Testis (tissue), 3 donors: ENCODE results near the gene IGFBP6. TPM values are rescaled to one million over a fixed set of nuclear protein-coding genes. Genes with fewer than 3 reads are reported as not detected.

Experiments used
- DNase-seq: peaks from one replicate; pipeline ENCODE4 v3.0.0-alpha.2; 2019
- H3K27ac ChIP-seq, 2 donors: fragments of 200-600 bp; sonication (generic); one replicate each; pipeline ENCODE4 v1.5.1; 2019
- H3K27me3 ChIP-seq: fragments of 200-600 bp; sonication (generic); one replicate; pipeline ENCODE4 v1.5.1; 2019
- H3K36me3 ChIP-seq: fragments of 200-600 bp; sonication (generic); one replicate; pipeline ENCODE4 v1.5.1; 2017; ENCODE audit warnings: low read depth; ENCODE audit errors: missing control alignments
- H3K4me1 ChIP-seq: fragments of 200-600 bp; sonication (generic); one replicate; pipeline ENCODE4 v1.5.1; 2019
- H3K4me3 ChIP-seq, 2 donors: fragments of 200-600 bp; sonication (generic); one replicate each; pipeline ENCODE4 v1.5.1; 2017 to 2019
- H3K9me3 ChIP-seq: fragments of 200-600 bp; sonication (generic); one replicate; pipeline ENCODE4 v1.5.1; 2017
- POLR2A ChIP-seq: fragments of 450-650 bp; IDR thresholded peaks from one replicate; pipeline ENCODE4 v1.6.1; 2017; ENCODE audit warnings: antibody characterized with exemption, mild to moderate bottlenecking, moderate library complexity
- WGBS, 2 donors: methylation state at CpG; one replicate each; pipeline ENCODE4 v1.1.5; 2018; 5-methylcytosine and 5-hydroxymethylcytosine counted together
- intact Hi-C: fragments of 100-400 bp; cut with DNase I; formaldehyde crosslinking; loops from one replicate; pipeline ENCODE4 v1.15.1; 2023; ENCODE audit warnings: low total_unique reads
- polyA plus RNA-seq: library from polyadenylated mRNA; stranded (reverse); fragments of 350-450 nt; fragmentation: Illumina TruSeq; extraction: RNeasy Lipid Tissue Mini Kit (QIAGEN cat#74804); gene quantifications from one replicate; pipeline ENCODE4 v1.2.3, GENCODE V29; 2014; ENCODE audit warnings: low read depth, low replicate concordance; ENCODE audit not compliant: insufficient read depth
- total RNA-seq, 2 donors: library from RNA; depleted of rRNA; stranded (reverse); fragments of >200 nt; gene quantifications; one replicate each; pipeline ENCODE4 v1.2.3, GENCODE V29; 2016
- TF ChIP-seq, protein P1 (sequence below), 3 experiments: fragments of 450-650 bp in 2 of 3; fragments of 200-600 bp in 1 of 3; sonication (generic) in 1 of 3; IDR thresholded peaks; one replicate each; pipeline ENCODE4 v1.5.1; 2016 to 2019; ENCODE audit warnings: antibody characterized with exemption in 3 of 3, mild to moderate bottlenecking in 2 of 3, moderate library complexity in 1 of 3

IGFBP6 gene
- total and polyA plus RNA-seq, 3 donors from 2014 or later: 121 to 261 (median 185) TPM

DNA sequence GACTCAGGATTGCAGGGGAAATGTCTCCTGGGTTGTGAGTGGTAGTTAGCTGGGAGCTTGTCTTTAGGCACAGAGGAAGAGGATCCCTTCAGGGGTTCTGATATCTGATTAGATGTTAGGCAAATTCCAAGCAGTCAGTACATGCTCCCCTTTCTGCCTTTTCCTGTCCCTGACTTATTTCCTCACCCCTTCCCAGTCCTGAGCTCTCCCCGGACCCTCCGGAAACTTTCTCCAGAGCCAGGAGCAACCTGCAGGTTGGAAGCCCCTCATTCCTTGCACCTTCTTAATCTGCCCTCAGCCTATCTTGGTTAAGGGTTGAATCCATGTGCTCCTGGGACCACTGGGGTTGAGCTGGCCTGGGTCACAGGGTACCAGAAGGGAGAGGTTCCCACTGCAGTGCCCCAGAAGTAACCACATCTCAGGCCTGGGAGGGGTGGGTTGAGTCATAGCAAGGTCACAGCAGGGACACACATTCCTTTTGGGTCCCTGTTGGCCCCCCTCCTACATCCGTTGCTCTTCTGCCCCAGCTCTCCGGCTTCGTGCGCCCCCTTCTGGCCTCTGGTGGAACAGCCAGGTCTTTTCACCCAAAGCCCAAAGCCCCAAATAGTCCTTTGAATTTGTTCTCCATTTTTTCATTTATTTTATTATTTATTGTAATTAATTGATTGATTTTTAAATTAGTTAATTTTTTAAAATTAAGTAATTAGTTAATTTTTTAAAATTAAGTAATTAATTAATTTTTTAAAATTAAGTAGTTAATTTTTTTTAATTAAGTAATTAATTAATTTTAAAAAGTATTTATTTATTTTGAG lies 1.8 kb downstream of the IGFBP6 start:
- Histone ChIP-seq H3K36me3 (no peaks in the 10 kb centered on the region), H3K4me3 (peak overlapping the region; percentile 64 to 65), H3K27me3 (no peaks in the 10 kb centered on the region), H3K9me3 (no peaks in the 10 kb centered on the region), H3K27ac (peak overlapping the region; percentile 45 to 87), H3K4me1 (peaks cover 12% of the 10 kb centered on the region)
- no peak for TF ChIP-seq POLR2A
- TF ChIP-seq, protein P1, sequence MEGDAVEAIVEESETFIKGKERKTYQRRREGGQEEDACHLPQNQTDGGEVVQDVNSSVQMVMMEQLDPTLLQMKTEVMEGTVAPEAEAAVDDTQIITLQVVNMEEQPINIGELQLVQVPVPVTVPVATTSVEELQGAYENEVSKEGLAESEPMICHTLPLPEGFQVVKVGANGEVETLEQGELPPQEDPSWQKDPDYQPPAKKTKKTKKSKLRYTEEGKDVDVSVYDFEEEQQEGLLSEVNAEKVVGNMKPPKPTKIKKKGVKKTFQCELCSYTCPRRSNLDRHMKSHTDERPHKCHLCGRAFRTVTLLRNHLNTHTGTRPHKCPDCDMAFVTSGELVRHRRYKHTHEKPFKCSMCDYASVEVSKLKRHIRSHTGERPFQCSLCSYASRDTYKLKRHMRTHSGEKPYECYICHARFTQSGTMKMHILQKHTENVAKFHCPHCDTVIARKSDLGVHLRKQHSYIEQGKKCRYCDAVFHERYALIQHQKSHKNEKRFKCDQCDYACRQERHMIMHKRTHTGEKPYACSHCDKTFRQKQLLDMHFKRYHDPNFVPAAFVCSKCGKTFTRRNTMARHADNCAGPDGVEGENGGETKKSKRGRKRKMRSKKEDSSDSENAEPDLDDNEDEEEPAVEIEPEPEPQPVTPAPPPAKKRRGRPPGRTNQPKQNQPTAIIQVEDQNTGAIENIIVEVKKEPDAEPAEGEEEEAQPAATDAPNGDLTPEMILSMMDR (IDR thresholded peaks at IDR 0.05): peak; percentile 84 to 99 (median 97)
- WGBS, 2 donors: 1 to 16% methylated on average over 6 of the region's 6 CpGs
- peak; percentile 91 for DNase-seq
- intact Hi-C loops: no loop called here

DNA sequence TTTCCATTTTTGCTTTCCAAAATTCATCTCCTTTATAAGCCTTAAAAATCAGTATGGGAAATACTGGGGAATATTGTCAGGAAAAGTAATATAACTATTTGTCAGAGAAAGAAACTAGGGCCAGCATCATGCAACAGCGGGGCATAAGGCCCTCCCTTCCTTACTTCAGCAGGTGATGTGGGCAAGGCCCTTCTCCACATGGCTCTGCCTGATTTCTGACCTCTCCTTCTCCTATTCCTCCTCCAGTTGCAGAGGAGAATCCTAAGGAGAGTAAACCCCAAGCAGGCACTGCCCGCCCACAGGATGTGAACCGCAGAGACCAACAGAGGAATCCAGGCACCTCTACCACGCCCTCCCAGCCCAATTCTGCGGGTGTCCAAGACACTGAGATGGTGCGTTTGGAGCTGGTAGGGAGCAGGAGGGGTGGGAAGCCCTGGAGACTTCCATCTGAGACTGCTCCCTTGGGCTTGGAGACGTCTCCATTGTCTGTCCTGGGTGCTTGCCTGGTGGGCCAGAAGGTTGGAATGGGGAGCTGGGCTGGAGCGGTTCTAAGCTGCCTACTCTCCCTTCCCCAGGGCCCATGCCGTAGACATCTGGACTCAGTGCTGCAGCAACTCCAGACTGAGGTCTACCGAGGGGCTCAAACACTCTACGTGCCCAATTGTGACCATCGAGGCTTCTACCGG lies 3.1 kb downstream of the IGFBP6 start:
- H3K27ac ChIP-seq: no peak overlapping the region
- TF ChIP-seq POLR2A: no peak
- TF ChIP-seq, protein P1 (IDR thresholded peaks at IDR 0.05): no peak
- H3K36me3 ChIP-seq: no peaks in the 10 kb centered on the region
- peaks cover 12% of the 10 kb centered on the region for H3K4me1 ChIP-seq
- no peaks in the 10 kb centered on the region for H3K27me3 ChIP-seq
- intact Hi-C loops: no loop called here
- H3K4me3 ChIP-seq: no peak overlapping the region
- WGBS, 2 donors: 90 to 91% methylated on average over 13 of the region's 13 CpGs
- no peaks in the 10 kb centered on the region for H3K9me3 ChIP-seq
- no peak for DNase-seq

- H3K27me3 ChIP-seq: no peaks in the 10 kb centered on the region
- TF ChIP-seq, protein P1 (IDR thresholded peaks at IDR 0.05): no peak
- no peak for TF ChIP-seq POLR2A
- 82 to 87% methylated on average over 7 of the region's 7 CpGs for WGBS, 2 donors
- H3K27ac ChIP-seq: no peak overlapping the region
- DNase-seq: no peak
- intact Hi-C loops: no loop called here
- no peaks in the 10 kb centered on the region for H3K36me3 ChIP-seq
- H3K9me3 ChIP-seq: no peaks in the 10 kb centered on the region
- H3K4me1 ChIP-seq: peaks cover 12% of the 10 kb centered on the region
- no peak overlapping the region for H3K4me3 ChIP-seq
Measured at GRCh38 chr12:53101266-53101665, 3.8 kb downstream of the IGFBP6 start.

- Histone ChIP-seq H3K4me1 (peaks cover 16% of the 10 kb centered on the region), H3K4me3 (no peak overlapping the region), H3K36me3 (no peaks in the 10 kb centered on the region), H3K27me3 (no peaks in the 10 kb centered on the region), H3K27ac (no peak overlapping the region), H3K9me3 (no peaks in the 10 kb centered on the region)
- TF ChIP-seq POLR2A: no peak
- TF ChIP-seq, protein P1 (IDR thresholded peaks at IDR 0.05): no peak
- 91 to 93% methylated on average over 9 to 10 of the region's 12 CpGs for WGBS, 2 donors
- intact Hi-C loops: no loop called here
- no peak for DNase-seq
Measured at GRCh38 chr12:53101931-53102781, 4.7 kb downstream of the IGFBP6 start.
